ENCODE data around the gene RTN4R.
"Not testable (repeated sequence)": the region's sequence is repeated elsewhere in the genome, so short reads cannot be mapped to it uniquely, and the experiment has no call there.

Gene RTN4R

DNA sequence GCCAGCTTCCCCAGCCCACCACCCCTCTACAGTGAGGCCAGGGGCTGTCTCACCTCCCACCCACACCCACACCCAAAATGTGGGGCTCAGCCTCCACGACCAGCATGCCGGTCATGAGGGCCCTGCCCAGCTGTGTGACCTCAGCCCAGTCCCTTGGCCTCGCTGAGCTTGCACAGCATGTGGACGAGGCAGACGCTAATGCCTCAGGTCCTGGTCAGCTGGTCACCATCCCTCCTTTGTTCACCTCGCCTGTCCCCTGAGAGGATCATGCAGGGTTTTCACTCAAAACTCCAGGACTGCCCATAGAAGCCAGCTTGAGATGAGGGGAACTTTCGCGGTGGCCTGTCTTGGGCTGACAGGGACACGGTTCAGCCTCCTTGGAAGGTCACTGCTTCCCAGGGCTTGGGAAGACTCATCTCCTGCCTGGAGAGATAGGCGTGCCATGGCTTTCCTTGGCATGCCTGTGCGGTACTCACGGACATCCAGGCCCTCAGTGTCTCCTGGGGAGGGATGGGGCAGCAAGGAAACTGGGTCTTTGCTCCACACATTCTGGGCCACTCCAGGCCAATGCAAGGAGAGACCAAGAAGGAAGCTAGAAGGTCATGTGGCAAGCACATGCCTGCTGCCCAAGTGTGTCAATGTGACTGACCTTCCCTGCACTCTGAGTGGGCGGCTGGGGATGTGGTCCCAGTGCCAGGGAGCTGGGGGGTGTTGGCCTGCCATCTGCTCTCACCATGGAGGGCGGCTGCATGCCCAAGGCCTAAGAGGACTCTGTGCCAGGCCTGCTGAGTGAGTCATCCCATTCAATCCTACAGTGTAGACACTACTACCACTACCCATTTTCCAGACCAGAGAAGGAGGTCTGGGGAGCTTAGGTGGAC is 3.2 kb upstream of the RTN4R start:
- no peak for DNase-seq (ENCODE audit: low read depth in 2 of 2)

- not testable (repeated sequence) for DNase-seq (ENCODE audit: low read depth in 2 of 2)
Observed at GRCh38 chr22:20270190-20271113, 2.3 kb upstream of the RTN4R start.

- not testable (repeated sequence) for DNase-seq (ENCODE audit: low read depth in 2 of 2)
Observed at GRCh38 chr22:20269673-20270072, 1.6 kb upstream of the RTN4R start.

DNA sequence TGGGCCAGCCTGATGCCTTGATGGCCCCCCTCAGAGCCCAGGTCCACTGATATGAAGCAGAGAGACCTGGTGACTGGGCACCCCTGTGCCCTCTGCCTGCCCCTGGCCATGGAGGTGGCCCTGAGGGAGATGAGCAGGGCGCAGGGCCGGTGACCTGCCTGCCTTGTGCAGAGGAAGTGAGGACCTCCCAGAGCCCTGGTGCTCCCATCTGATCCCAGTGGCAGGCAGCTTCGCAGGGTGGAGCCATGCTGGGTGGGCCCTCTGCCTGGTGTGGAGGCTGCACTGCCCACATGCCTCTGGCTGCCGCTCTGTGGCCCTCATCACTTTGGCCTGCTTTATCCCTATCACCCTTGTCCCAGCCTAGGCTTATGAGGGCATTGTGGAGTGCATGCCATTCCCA is 1.1 kb upstream of the RTN4R start:
- DNase-seq (ENCODE audit: low read depth in 2 of 2): not testable (repeated sequence)

- DNase-seq (ENCODE audit: low read depth in 2 of 2): no peak
Observed at GRCh38 chr22:20267441-20268278, 458 bp downstream of the RTN4R start.

DNA sequence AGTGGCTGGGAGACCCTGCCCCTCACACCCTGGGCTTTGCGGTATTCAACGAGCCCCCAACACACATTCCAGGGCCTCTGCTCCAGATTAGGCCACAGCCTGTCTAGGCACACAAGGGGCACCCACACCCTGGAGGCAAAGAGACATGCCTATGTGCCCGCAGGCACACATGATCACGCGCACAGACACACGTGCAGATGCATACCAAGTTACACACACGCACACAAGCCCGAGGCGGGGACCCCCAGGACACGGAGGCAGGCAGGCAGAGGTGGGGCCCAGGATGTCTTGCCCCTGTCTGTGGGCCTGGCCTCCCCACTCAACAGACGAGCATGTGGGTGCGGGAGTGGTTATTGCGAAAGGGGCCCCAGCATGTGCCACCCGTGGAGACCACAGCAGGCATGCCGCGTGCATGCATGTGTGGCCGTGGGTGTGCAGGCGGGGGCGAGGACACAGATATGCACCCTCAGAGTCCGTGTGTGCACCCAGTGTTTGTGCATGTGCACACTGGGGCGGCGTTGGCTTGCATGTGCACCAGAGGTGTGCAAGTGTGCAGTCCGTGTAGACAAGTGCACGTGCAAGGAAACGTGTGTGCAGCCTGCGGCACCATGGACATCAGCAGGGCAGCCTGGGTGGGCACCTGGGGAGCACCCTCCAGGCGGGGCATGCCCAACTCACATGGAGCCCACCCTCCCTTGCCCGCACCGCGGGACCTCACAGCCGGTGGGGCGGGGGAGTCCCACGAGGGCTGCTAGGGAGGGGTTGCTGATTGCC is 1.3 kb downstream of the RTN4R start:
- not testable (repeated sequence) for DNase-seq (ENCODE audit: low read depth in 2 of 2)

- not testable (repeated sequence) for DNase-seq (ENCODE audit: low read depth in 2 of 2)
Observed at GRCh38 chr22:20265772-20266666, 2.1 kb downstream of the RTN4R start.

GRCh38 chr22:20264614-20265452 is 3.3 kb downstream of the RTN4R start:
- DNase-seq (ENCODE audit: low read depth in 2 of 2): no peak

- DNase-seq (ENCODE audit: low read depth in 2 of 2): not testable (repeated sequence)
Observed at GRCh38 chr22:20263404-20264281, 4.5 kb downstream of the RTN4R start.

DNA sequence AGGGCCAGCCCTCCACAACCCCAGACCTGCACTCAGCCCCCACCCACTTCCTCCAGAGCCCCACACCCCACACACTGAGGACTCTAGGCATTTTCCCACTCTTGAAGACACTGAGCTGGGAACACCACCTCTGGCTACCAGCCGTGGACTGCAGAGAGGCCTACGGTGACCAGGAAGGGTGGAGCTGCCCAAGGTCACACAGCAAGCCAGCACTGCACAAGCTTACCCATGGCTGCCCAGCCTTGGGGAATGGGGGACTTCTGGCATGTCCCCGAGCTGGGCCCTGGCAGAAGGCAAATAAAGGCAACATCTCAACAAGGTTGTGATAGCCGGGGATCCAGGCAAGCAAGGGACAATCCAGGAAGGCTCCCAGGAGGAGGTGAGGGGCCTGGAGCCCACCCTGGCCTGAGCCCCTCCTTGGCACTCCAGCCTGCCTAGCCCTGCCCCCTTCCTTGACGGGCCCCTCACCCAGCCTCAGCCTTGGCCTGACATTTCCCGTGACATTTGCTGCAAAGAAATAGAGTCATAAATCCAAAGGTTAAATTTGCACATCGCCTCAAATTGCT is 5.5 kb downstream of the RTN4R start:
- no peak for DNase-seq (ENCODE audit: low read depth in 2 of 2)

- DNase-seq (ENCODE audit: low read depth in 2 of 2): no peak
Observed at GRCh38 chr22:20261848-20262581, 6.1 kb downstream of the RTN4R start.

GRCh38 chr22:20260071-20260765 is 7.9 kb downstream of the RTN4R start:
- DNase-seq (ENCODE audit: low read depth in 2 of 2): no peak

GRCh38 chr22:20259327-20259688 is 8.8 kb downstream of the RTN4R start:
- no peak for DNase-seq (ENCODE audit: low read depth in 2 of 2)

DNA sequence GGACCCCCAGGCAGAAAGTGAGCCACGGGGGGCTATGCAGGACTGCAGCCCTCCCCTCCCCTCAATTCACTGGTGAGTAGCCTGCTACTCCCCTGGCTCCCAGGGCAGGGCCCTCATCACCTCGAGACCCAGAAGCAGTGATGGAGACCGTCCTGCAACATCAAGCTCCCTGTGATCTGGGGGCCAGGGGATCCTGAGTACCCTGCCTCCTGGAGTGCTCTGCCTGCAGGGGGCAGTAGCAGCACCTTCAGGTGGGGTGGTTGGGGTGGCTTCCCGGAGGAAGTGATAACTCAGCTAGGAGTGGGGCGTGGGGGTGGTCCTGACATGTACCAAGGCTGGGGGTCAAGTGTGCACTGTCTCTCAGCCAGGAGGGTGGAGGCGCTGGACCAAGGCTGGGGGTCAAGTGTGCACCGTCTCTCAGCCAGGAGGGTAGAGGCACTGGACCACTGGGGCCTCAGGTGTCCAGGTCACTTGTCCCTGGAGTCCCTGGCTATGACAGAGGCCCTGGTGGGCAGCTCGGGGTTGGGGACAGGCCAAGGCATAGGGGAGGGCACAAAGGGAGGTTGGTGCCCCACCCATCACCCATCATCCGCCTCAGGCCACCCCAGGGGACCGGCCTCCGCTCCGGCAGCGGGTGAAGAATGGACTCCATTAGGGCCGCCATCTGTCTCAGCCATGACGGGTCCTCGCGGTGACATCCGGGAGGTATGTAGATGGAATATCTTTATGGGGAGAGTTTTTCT is 9.4 kb downstream of the RTN4R start:
- no peak for DNase-seq (ENCODE audit: low read depth in 2 of 2)

DNA sequence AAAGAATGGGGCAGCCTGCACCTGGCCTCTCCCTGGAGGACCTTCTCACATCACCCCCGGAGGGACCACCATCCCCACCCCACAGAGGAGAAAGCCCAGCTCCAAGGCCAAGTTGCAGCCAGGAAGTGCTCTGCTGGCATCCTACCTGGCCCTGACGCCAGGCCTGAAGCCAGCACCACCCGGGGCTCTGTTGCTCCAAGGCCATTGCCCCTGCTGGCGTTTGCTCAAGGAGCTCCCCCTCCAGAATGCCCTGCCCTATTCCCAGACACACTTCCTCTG is 10.2 kb downstream of the RTN4R start:
- no peak for DNase-seq (ENCODE audit: low read depth in 2 of 2)
